PC-3 (cell line): ENCODE measurements around the gene ABLIM1. TPM values are rescaled to one million over a fixed set of nuclear protein-coding genes. Genes with fewer than 3 reads are reported as not detected.

Experiments used
- ATAC-seq: fragments of 200-7000 bp; cut with Tn5 transposase; 2 replicates; pipeline ENCODE4 v1.9.1; 2020; ENCODE audit warnings: mild to moderate bottlenecking, moderate library complexity
- BruUV-seq: library from RNA; stranded (reverse); fragments of 400-500 nt; replicated peaks from 2 replicates; lab custom pipeline; 2021; lab: Mats Ljungman, UMichigan
- CTCF ChIA-PET: fragments of 300-600 bp; sonication (Branson Sonifier 250); formaldehyde crosslinking; loops from one replicate; lab custom pipeline; 2022; ENCODE audit warnings: antibody characterized with exemption; lab: Charles Lee
- POLR2A ChIA-PET: fragments of 300-600 bp; sonication (Branson Sonifier 250); formaldehyde crosslinking; loops from one replicate; lab custom pipeline; 2022; ENCODE audit warnings: antibody characterized with exemption; ENCODE audit not compliant: unreplicated experiment; lab: Charles Lee
- DNase-seq: peaks from one replicate; pipeline ENCODE4 v3.0.0-alpha.2; 2015
- H2AFZ ChIP-seq: fragments of 300-600 bp; sonication (generic); 2 replicates; pipeline ENCODE4 v1.6.0; 2016; ENCODE audit warnings: antibody characterized with exemption, low read length
- H3F3A ChIP-seq: fragments of 300-600 bp; sonication (generic); one replicate; pipeline ENCODE4 v1.6.0; 2017; ENCODE audit warnings: antibody characterized with exemption, low read length, control low read depth, mild to moderate bottlenecking; ENCODE audit not compliant: unreplicated experiment
- H3K27ac ChIP-seq: fragments of 300-600 bp; sonication (generic); 2 replicates; pipeline ENCODE4 v1.5.1; 2016; ENCODE audit warnings: mild to moderate bottlenecking, low read length
- H3K27me3 ChIP-seq: fragments of 300-600 bp; sonication (generic); 2 replicates; pipeline ENCODE4 v1.6.1; 2016; ENCODE audit warnings: low read length, mixed read lengths
- H3K36me3 ChIP-seq: fragments of 300-600 bp; sonication (generic); 2 replicates; pipeline ENCODE4 v1.6.1; 2016; ENCODE audit warnings: low read depth, mixed run types, low read length, mixed read lengths
- H3K4me1 ChIP-seq: fragments of 300-600 bp; sonication (generic); 2 replicates; pipeline ENCODE4 v1.5.1; 2016; ENCODE audit warnings: low read length; ENCODE audit not compliant: insufficient read depth
- H3K4me2 ChIP-seq: fragments of 300-600 bp; sonication (generic); 2 replicates; pipeline ENCODE4 v1.6.0; 2016; ENCODE audit warnings: low read length
- H3K4me3 ChIP-seq: fragments of 300-600 bp; sonication (generic); 2 replicates; pipeline ENCODE4 v1.5.1; 2016; ENCODE audit warnings: mild to moderate bottlenecking, low read length, mixed read lengths
- H3K79me2 ChIP-seq: fragments of 300-600 bp; sonication (generic); 2 replicates; pipeline ENCODE4 v1.6.1; 2017; ENCODE audit warnings: low read length, mixed read lengths
- H3K9ac ChIP-seq: fragments of 300-600 bp; sonication (generic); 2 replicates; pipeline ENCODE4 v1.6.0; 2016; ENCODE audit warnings: mild to moderate bottlenecking, low read length
- H3K9me2 ChIP-seq: fragments of 300-600 bp; sonication (generic); replicated peaks from 2 replicates; pipeline ENCODE4 v1.6.1; 2016; ENCODE audit warnings: mixed run types, low read length, mixed read lengths
- H3K9me3 ChIP-seq: fragments of 300-600 bp; sonication (generic); 2 replicates; pipeline ENCODE4 v1.6.1; 2016; ENCODE audit warnings: low read length, mixed read lengths
- H4K20me1 ChIP-seq: fragments of 300-600 bp; sonication (generic); 2 replicates; pipeline ENCODE4 v1.6.1; 2016; ENCODE audit warnings: low read length, mixed read lengths
- CTCF ChIP-seq: fragments of 300-600 bp; sonication (generic); conservative IDR thresholded peaks from 2 replicates; pipeline ENCODE4 v1.5.1; 2017; ENCODE audit warnings: antibody characterized with exemption, low read depth, mild to moderate bottlenecking, low read length
- EZH2 ChIP-seq: fragments of 300-600 bp; sonication (generic); IDR thresholded peaks from one replicate; pipeline ENCODE4 v1.6.1; 2017; ENCODE audit warnings: antibody characterized with exemption, mild to moderate bottlenecking, low read length; ENCODE audit not compliant: unreplicated experiment
- EZH2phosphoT487 ChIP-seq: fragments of 300-600 bp; sonication (generic); IDR thresholded peaks from 2 replicates; pipeline ENCODE4 v1.6.1; 2018; ENCODE audit warnings: mild to moderate bottlenecking, antibody characterized with exemption, low read length, borderline replicate concordance
- intact Hi-C: fragments of 100-400 bp; cut with micrococcal nuclease; formaldehyde crosslinking; loops from 2 replicates; pipeline ENCODE4 v1.9.0; 2023
- total RNA-seq: library from RNA; depleted of rRNA; stranded (reverse); fragments of >200 nt; gene quantifications from 2 replicates; pipeline ENCODE4 v1.2.3, GENCODE V29; 2014

Gene ABLIM1
- total RNA-seq, 1 experiment from 2014 or later = 12.3 TPM

- Histone ChIP-seq H3K36me3 (no peaks in the 10 kb centered on the region), H3K27ac (no peak overlapping the region), H3K4me2 (no peak overlapping the region), H3K79me2 (no peaks in the 10 kb centered on the region), H3K4me3 (no peak overlapping the region), H3K9me2 (no peaks in the 10 kb centered on the region), H2AFZ (no peak overlapping the region), H3K9me3 (no peaks in the 10 kb centered on the region), H3F3A (no peaks in the 10 kb centered on the region), H3K9ac (no peak overlapping the region), H4K20me1 (no peaks in the 10 kb centered on the region), H3K27me3 (no peaks in the 10 kb centered on the region), H3K4me1 (no peaks in the 10 kb centered on the region)
- DNase-seq (no peak), ATAC-seq (no peak)
- intact Hi-C loops = no loop called here
- ChIA-PET CTCF (interaction anchor here (0.7 kb wide), 1 partner anchor 15 kb away, joined by 3 read pairs; no protein-coding TSS in a partner anchor), POLR2A (no interaction called here)
- TF ChIP-seq CTCF (no peak), EZH2 (no peak), EZH2phosphoT487 (no peak)
- BruUV-seq = no TSS peak
These were observed 7.3 kb upstream of the ABLIM1 start for GRCh38 chr10:114665406-114665805.

- BruUV-seq = no TSS peak
- H3K79me2 ChIP-seq = no peaks in the 10 kb centered on the region
- H3K9me3 ChIP-seq = no peaks in the 10 kb centered on the region
- no peaks in the 10 kb centered on the region for H3K9me2 ChIP-seq
- H4K20me1 ChIP-seq = no peaks in the 10 kb centered on the region
- no peaks in the 10 kb centered on the region for H3K4me1 ChIP-seq
- H3K4me3 ChIP-seq = no peak overlapping the region
- no peak overlapping the region for H3K27ac ChIP-seq
- H3F3A ChIP-seq = no peaks in the 10 kb centered on the region
- H3K36me3 ChIP-seq = no peaks in the 10 kb centered on the region
- ATAC-seq = no peak
- H3K4me2 ChIP-seq = no peak overlapping the region
- CTCF ChIA-PET = interaction anchor here (0.6 kb wide), 1 partner anchor 192 kb away, joined by 3 read pairs; no protein-coding TSS in a partner anchor
- H3K27me3 ChIP-seq = no peaks in the 10 kb centered on the region
- no peak overlapping the region for H3K9ac ChIP-seq
- DNase-seq = no peak
- POLR2A ChIA-PET = no interaction called here
- TF ChIP-seq EZH2 (no peak), CTCF (no peak), EZH2phosphoT487 (no peak)
- H2AFZ ChIP-seq = no peak overlapping the region
- intact Hi-C loops = no loop called here
These were observed 6.1 kb upstream of the ABLIM1 start for GRCh38 chr10:114664127-114664526.

GRCh38 chr10:114663626-114664025, 5.6 kb upstream of the ABLIM1 start:
- Histone ChIP-seq H3K4me3 (no peak overlapping the region), H3K27ac (no peak overlapping the region), H3K36me3 (no peaks in the 10 kb centered on the region), H3K4me2 (no peak overlapping the region), H3K9me3 (no peaks in the 10 kb centered on the region), H3K27me3 (no peaks in the 10 kb centered on the region), H3K79me2 (no peaks in the 10 kb centered on the region), H3K9me2 (no peaks in the 10 kb centered on the region), H2AFZ (no peak overlapping the region), H3K4me1 (no peaks in the 10 kb centered on the region), H4K20me1 (no peaks in the 10 kb centered on the region), H3K9ac (no peak overlapping the region), H3F3A (no peaks in the 10 kb centered on the region)
- intact Hi-C loops = no loop called here
- ChIA-PET CTCF (interaction anchor here (0.6 kb wide), 1 partner anchor 192 kb away, joined by 3 read pairs; no protein-coding TSS in a partner anchor), POLR2A (no interaction called here)
- TF ChIP-seq EZH2 (no peak), EZH2phosphoT487 (no peak), CTCF (no peak)
- BruUV-seq = no TSS peak
- DNase-seq = no peak
- no peak for ATAC-seq
